Tibial artery (tissue), 4 donors: ENCODE measurements around the gene PCDH9.

Experiments
- DNase-seq, 2 donors: peaks; one replicate each; pipeline ENCODE4 v3.0.0-alpha.2; 2019
- H3K27ac ChIP-seq, 2 donors: fragments of 200-600 bp; sonication (generic) in 1 of 2; 1 replicate in 1 of 2; 2 replicates in 1 of 2; pipeline ENCODE4 v1.5.1; 2018 to 2019; ENCODE audit warnings: mild to moderate bottlenecking in 1 of 2
- H3K27me3 ChIP-seq, 2 donors: fragments of 200-600 bp; sonication (generic) in 1 of 2; one replicate each; pipeline versions ENCODE4 v1.5.1 to v1.6.0; 2016 to 2019
- H3K36me3 ChIP-seq, 3 donors: fragments of 200-600 bp; sonication (generic) in 2 of 3; one replicate each; pipeline ENCODE4 v1.5.1; 2016 to 2019; ENCODE audit warnings: mild to moderate bottlenecking in 2 of 3
- H3K4me1 ChIP-seq, 4 donors: fragments of 200-600 bp; sonication (generic) in 2 of 4; 1 replicate in 3 of 4; 2 replicates in 1 of 4; pipeline ENCODE4 v1.5.1; 2016 to 2019
- H3K4me3 ChIP-seq, 2 donors: fragments of 200-600 bp; sonication (generic) in 1 of 2; 1 replicate in 1 of 2; 2 replicates in 1 of 2; pipeline ENCODE4 v1.5.1; 2018 to 2019; ENCODE audit warnings: mild to moderate bottlenecking in 2 of 2
- H3K9me3 ChIP-seq, 3 donors: fragments of 200-600 bp; sonication (generic) in 1 of 3; one replicate each; pipeline ENCODE4 v1.5.1; 2016 to 2019
- intact Hi-C: fragments of 100-400 bp; cut with DNase I; formaldehyde crosslinking; loops from one replicate; pipeline ENCODE4 v1.15.0; 2023; ENCODE audit warnings: low total_unique reads
- TF ChIP-seq, protein P1 (sequence below), 2 experiments: fragments of 200-600 bp in 1 of 2; fragments of 450-650 bp in 1 of 2; IDR thresholded peaks; one replicate each; pipeline ENCODE4 v1.5.1; 2017 to 2019; ENCODE audit warnings: antibody characterized with exemption in 2 of 2, mild to moderate bottlenecking in 1 of 2, moderate library complexity in 1 of 2

Gene PCDH9

DNA sequence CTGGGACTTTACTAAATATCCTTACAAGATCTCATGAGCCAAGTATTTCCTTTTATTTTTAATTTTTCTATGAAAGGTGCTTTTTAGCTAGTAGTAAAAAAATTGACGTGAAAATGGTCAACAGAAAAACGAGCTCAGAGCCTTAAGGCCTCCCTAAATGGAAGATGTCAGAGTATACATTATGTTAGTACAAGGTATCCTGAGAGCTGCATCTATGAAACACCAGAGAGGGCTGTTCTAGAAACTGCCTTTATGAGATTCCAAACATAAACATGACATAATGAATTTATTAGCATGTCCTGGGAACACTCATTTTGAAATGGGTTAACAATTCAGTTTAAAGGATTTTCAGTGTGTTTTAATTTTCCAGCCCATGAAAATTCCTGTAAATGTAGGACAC, 146.6 kb downstream of the PCDH9 start:
- Histone ChIP-seq H3K36me3 (no peaks in the 10 kb centered on the region), H3K9me3 (no peaks in the 10 kb centered on the region), H3K27ac (no peak overlapping the region), H3K4me3 (no peak overlapping the region), H3K27me3 (no peaks in the 10 kb centered on the region), H3K4me1 (no peaks in the 10 kb centered on the region)
- TF ChIP-seq, protein P1, sequence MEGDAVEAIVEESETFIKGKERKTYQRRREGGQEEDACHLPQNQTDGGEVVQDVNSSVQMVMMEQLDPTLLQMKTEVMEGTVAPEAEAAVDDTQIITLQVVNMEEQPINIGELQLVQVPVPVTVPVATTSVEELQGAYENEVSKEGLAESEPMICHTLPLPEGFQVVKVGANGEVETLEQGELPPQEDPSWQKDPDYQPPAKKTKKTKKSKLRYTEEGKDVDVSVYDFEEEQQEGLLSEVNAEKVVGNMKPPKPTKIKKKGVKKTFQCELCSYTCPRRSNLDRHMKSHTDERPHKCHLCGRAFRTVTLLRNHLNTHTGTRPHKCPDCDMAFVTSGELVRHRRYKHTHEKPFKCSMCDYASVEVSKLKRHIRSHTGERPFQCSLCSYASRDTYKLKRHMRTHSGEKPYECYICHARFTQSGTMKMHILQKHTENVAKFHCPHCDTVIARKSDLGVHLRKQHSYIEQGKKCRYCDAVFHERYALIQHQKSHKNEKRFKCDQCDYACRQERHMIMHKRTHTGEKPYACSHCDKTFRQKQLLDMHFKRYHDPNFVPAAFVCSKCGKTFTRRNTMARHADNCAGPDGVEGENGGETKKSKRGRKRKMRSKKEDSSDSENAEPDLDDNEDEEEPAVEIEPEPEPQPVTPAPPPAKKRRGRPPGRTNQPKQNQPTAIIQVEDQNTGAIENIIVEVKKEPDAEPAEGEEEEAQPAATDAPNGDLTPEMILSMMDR (IDR thresholded peaks at IDR 0.05), result no peak
- DNase-seq, result no peak
- intact Hi-C loops, result no loop called here

DNA sequence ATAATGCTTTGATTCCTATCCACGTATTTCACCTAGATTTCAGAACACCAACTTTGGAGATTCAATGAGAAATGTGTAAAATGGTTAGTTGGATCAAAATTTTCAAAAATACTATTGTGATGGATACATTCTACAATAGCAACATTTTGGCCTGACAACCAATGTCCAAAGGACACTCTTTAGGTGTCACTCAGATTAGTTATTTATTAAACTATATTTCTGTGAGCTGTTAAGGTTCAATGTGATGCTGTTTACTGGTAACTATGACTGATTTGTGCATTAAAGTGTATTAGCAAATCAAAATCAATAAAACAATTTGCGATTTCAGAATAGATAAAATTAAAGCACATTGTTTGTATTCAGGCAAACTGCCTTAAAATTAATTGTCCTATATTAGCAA, 149.8 kb downstream of the PCDH9 start:
- intact Hi-C loops, result no loop called here
- no peaks in the 10 kb centered on the region for H3K9me3 ChIP-seq
- H3K36me3 ChIP-seq, result no peaks in the 10 kb centered on the region
- H3K27ac ChIP-seq, result no peak overlapping the region
- no peaks in the 10 kb centered on the region for H3K27me3 ChIP-seq
- TF ChIP-seq, protein P1 (IDR thresholded peaks at IDR 0.05), result no peak
- H3K4me3 ChIP-seq, result no peak overlapping the region
- no peak for DNase-seq
- no peaks in the 10 kb centered on the region for H3K4me1 ChIP-seq

DNA sequence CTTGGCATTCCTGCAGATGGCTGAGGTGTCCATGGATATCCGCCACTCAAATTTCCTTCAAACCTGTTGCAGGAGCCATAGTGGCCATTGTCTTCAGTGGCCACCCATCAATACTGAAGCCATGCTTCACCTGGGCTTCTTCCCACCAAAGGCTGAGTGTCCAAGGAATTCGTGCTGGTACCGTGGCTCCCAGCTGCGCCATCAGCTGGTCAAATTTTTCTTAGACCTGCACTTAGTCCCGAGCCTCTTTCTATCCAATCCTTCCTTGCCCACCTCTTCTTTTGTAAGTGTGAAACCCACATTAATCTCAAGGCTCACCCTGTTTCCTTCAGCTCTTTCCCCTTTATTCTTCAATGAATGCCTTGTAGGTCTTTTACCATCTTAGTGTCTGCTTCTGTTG, 152.1 kb downstream of the PCDH9 start:
- no peaks in the 10 kb centered on the region for H3K27me3 ChIP-seq
- no peak overlapping the region for H3K27ac ChIP-seq
- no peaks in the 10 kb centered on the region for H3K9me3 ChIP-seq
- H3K4me3 ChIP-seq, result no peak overlapping the region
- intact Hi-C loops, result no loop called here
- TF ChIP-seq, protein P1 (IDR thresholded peaks at IDR 0.05), result no peak
- no peak for DNase-seq
- no peaks in the 10 kb centered on the region for H3K36me3 ChIP-seq
- H3K4me1 ChIP-seq, result no peaks in the 10 kb centered on the region

DNA sequence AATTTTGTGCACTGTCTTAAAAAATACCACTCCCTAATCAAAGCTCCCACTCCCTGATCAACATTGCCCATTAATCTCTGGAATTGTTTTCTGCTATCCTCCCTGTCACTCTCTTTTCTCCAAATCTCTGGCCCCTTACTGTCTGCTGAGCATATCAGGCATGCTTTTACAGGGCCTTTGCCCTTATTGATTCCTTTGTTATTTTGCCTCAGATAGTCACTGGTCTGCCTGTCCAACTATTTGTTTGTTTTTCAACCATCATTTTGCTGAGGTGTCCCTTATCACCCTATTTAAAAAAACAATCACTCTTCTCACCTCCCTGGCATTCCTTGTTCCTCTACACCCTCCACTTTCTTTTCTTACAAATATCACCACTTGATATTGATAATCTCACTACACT, 153.0 kb downstream of the PCDH9 start:
- H3K4me1 ChIP-seq, result no peaks in the 10 kb centered on the region
- intact Hi-C loops, result no loop called here
- TF ChIP-seq, protein P1 (IDR thresholded peaks at IDR 0.05), result no peak
- no peaks in the 10 kb centered on the region for H3K36me3 ChIP-seq
- no peaks in the 10 kb centered on the region for H3K9me3 ChIP-seq
- no peak overlapping the region for H3K27ac ChIP-seq
- no peaks in the 10 kb centered on the region for H3K27me3 ChIP-seq
- no peak overlapping the region for H3K4me3 ChIP-seq
- DNase-seq, result no peak

DNA sequence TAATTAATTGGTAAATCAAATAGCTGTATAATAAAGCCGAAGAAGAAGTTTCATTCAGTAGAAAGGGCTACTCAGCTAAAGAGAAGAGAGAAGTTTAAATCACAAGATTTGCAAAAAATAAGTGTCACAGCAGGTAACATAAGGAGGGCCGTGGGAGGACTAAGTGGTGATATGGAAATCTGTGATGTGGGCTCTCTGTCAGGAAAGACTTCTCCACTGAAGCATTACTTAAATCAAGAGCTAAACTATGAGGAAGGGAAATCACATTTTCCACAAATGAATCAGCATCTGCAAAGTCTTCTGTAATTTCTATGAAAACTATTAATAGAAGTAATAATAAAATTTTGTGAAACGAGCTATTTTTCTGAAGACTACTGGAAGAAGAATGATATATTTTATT, 153.8 kb downstream of the PCDH9 start:
- no peak overlapping the region for H3K27ac ChIP-seq
- DNase-seq, result no peak
- H3K36me3 ChIP-seq, result no peaks in the 10 kb centered on the region
- no peaks in the 10 kb centered on the region for H3K9me3 ChIP-seq
- no peaks in the 10 kb centered on the region for H3K27me3 ChIP-seq
- no peak overlapping the region for H3K4me3 ChIP-seq
- intact Hi-C loops, result no loop called here
- TF ChIP-seq, protein P1 (IDR thresholded peaks at IDR 0.05), result no peak
- H3K4me1 ChIP-seq, result no peaks in the 10 kb centered on the region

DNA sequence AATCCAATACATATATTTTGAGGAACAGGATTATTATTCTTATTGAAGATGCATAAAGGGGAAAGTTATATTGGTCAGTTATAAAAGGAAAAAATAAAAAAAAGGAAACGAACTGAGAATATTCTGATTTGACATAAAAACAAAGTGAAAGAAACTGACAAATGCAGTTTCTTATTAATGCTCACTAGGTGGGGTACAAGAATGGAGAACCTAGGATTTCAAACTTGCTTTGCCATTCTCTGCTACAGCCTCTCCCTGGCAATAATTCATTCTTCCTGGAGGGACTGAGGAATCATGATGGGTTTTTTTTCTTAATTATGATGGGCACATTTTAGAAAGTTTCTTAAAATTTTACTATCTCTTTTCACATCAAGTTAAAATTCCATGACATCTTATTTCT, 154.9 kb downstream of the PCDH9 start:
- no peaks in the 10 kb centered on the region for H3K4me1 ChIP-seq
- no peak overlapping the region for H3K4me3 ChIP-seq
- no peaks in the 10 kb centered on the region for H3K36me3 ChIP-seq
- intact Hi-C loops, result no loop called here
- no peak overlapping the region for H3K27ac ChIP-seq
- no peaks in the 10 kb centered on the region for H3K27me3 ChIP-seq
- DNase-seq, result no peak
- H3K9me3 ChIP-seq, result no peaks in the 10 kb centered on the region
- TF ChIP-seq, protein P1 (IDR thresholded peaks at IDR 0.05), result no peak
